Measurements from ENCODE around the gene EMX1. TPM values are rescaled to one million over a fixed set of nuclear protein-coding genes. Genes with fewer than 3 reads are reported as not detected.

EMX1 gene
- total and polyA plus RNA-seq, 2 of the 13 experiments (the other 11 are each of a cell fraction or from before 2014, with no cell fraction given) = 0.62 to 4.9 TPM

GRCh38 chr2:72893594-72894319 lies 23.6 kb upstream of the EMX1 start (continued):
- peak; percentile 25; the same call in 1 of the 2 replicates for TF ChIP-seq FOXC1 (CRISPR knock-in tag; IDR thresholded peaks at IDR 0.05; ENCODE audit: borderline replicate concordance)
- TF ChIP-seq E2F1 (CRISPR knock-in tag; IDR thresholded peaks at IDR 0.05) = no peak
- no peak for TF ChIP-seq SMARCE1 (IDR thresholded peaks at IDR 0.05; ENCODE audit: borderline replicate concordance)
- no peak for TF ChIP-seq ZNF691 (CRISPR knock-in tag; IDR thresholded peaks at IDR 0.05; ENCODE audit: borderline replicate concordance, low read depth)
- TF ChIP-seq PHF5A (CRISPR knock-in tag; IDR thresholded peaks at IDR 0.05; ENCODE audit: low read depth, unreplicated experiment) = no peak
- TF ChIP-seq ZNF451 (CRISPR knock-in tag; IDR thresholded peaks at IDR 0.05) = no peak
- no peak for TF ChIP-seq PAXIP1 (CRISPR knock-in tag; conservative IDR thresholded peaks at IDR 0.05)
- no peak for TF ChIP-seq ZIK1 (CRISPR knock-in tag; IDR thresholded peaks at IDR 0.05; ENCODE audit: borderline replicate concordance, low read depth)
- TF ChIP-seq ATRX (CRISPR knock-in tag; IDR thresholded peaks at IDR 0.05; ENCODE audit: borderline replicate concordance) = no peak
- no peak for TF ChIP-seq MYNN (CRISPR knock-in tag; IDR thresholded peaks at IDR 0.05; ENCODE audit: low read depth)
- TF ChIP-seq ZFP37 (CRISPR knock-in tag; IDR thresholded peaks at IDR 0.05; ENCODE audit: borderline replicate concordance) = 0 out of 2 replicates have a peak, but pooled peaks have one; percentile 29
- peak; percentile 30; the same call in 1 of the 2 replicates for TF ChIP-seq GABPB1 (CRISPR knock-in tag; IDR thresholded peaks at IDR 0.05)
- TF ChIP-seq ZBTB7B (CRISPR knock-in tag; IDR thresholded peaks at IDR 0.05) = peak; percentile 46; the same call in 1 of the 2 replicates
- no peak for TF ChIP-seq KDM5B (CRISPR knock-in tag; IDR thresholded peaks at IDR 0.05; ENCODE audit: borderline replicate concordance)
- TF ChIP-seq NR0B2 (CRISPR knock-in tag; IDR thresholded peaks at IDR 0.05) = 0 out of 2 replicates have a peak, but pooled peaks have one; percentile 27
- no peak for TF ChIP-seq SMAD9 (CRISPR knock-in tag; IDR thresholded peaks at IDR 0.05)
- no peak for TF ChIP-seq ZSCAN29 (CRISPR knock-in tag; conservative IDR thresholded peaks at IDR 0.05)
- TF ChIP-seq ETV5 (CRISPR knock-in tag; IDR thresholded peaks at IDR 0.05; ENCODE audit: borderline replicate concordance) = 0 out of 2 replicates have a peak, but pooled peaks have one; percentile 5
- no peak for TF ChIP-seq ATF4 (CRISPR knock-in tag; IDR thresholded peaks at IDR 0.05)
- no peak for TF ChIP-seq NR3C1 (CRISPR knock-in tag; IDR thresholded peaks at IDR 0.05)
- peak; percentile 6 for TF ChIP-seq TEAD3 (CRISPR knock-in tag; optimal IDR thresholded peaks at IDR 0.05; ENCODE audit: borderline replicate concordance)
- TF ChIP-seq ZBTB7A (CRISPR knock-in tag; IDR thresholded peaks at IDR 0.05) = no peak
- TF ChIP-seq ZNF746 (CRISPR knock-in tag; IDR thresholded peaks at IDR 0.05) = no peak

All from HepG2 (cell line).